ENCODE measurements around the gene PADI2. TPM values are rescaled to one million over a fixed set of nuclear protein-coding genes. Genes with fewer than 3 reads are reported as not detected.

Gene PADI2
- polyA plus RNA-seq, 1 experiment, result not detected

DNA sequence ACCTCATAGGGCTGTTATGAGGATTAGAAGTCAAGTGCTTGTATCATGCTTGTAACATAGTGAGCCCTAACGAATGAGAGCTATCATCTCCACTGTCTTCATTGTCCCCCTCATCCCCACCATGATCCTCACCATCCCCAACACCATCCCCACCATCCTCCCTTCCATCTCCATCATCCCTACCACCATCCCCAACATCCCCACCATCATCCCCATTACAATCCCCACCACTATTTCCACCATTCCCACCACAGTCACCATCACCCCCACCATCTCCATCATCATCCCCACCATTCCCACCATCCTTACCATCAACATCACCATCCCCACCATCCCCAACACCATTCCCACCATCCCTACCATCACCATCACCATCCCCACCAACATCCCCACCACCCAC lies 46.6 kb upstream of the PADI2 start:
- Histone ChIP-seq H3K9me3 (ENCODE audit: control insufficient read depth, insufficient read depth, low read length) (no peaks in the 10 kb centered on the region), H3K27me3 (ENCODE audit: control insufficient read depth, insufficient read depth, low read length) (no peaks in the 10 kb centered on the region), H3K27ac (ENCODE audit: low read depth, low read length) (no peak overlapping the region), H3K4me3 (ENCODE audit: low read depth, low read length) (no peak overlapping the region)
- ChIA-PET POLR2A (no interaction called here), CTCF (interaction anchor here (1.6 kb wide), 1 partner anchor 41 kb away, joined by 4 read pairs; no protein-coding TSS in a partner anchor)
- no peak for DNase-seq (ENCODE audit: low read depth, low spot score)
- no peak for TF ChIP-seq CTCF (IDR thresholded peaks at IDR 0.05; ENCODE audit: low read depth, low read length)

DNA sequence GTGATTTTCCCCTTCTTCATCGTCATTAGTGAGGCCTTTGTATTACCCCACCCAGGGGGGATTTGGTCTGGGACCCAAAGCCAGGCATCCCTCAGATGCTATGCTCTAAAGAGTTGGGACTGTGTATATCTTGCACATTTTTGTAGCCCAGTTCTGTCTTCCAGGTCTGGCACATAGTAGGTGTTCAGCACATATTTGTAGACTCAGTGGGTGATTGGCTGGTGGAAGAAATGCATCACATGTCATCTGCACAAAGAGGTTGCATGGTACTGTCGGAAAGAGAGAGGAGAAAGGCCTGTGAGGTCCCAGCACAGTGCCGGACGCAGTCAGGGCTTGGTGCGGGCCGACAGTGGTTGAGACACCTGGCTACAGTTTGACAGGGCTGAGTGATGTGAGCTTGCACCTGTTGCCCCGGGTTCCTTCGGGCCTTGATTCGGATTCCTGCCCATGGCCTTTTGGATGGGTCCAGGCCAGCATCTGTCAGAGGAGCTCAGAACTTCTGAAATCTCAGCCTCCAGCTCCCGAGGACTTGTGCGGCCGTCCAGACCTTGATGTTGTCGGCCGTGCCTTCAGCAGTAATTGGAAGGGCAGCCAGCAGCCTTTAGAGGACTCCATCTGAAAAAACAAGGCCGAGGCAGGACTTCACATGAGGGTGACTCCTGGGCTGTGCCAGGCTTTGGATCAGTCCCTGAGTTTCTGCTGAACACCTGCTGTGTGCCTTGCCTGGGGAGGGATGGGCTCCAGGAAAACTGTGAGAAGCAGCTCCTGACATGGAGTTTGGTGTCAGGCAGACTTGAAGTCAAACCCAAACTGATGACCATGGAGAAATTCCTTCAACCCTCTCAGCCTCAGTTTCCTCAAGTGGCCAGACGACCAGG lies 44.8 kb upstream of the PADI2 start:
- POLR2A ChIA-PET, result no interaction called here
- H3K27me3 ChIP-seq (ENCODE audit: control insufficient read depth, insufficient read depth, low read length), result no peaks in the 10 kb centered on the region

GRCh38 chr1:17163371-17163770 lies 44.1 kb upstream of the PADI2 start:
- no peaks in the 10 kb centered on the region for H3K27me3 ChIP-seq (ENCODE audit: control insufficient read depth, insufficient read depth, low read length)
- H3K4me3 ChIP-seq (ENCODE audit: low read depth, low read length), result no peak overlapping the region
- no peak overlapping the region for H3K27ac ChIP-seq (ENCODE audit: low read depth, low read length)
- TF ChIP-seq CTCF (IDR thresholded peaks at IDR 0.05; ENCODE audit: low read depth, low read length), result no peak
- POLR2A ChIA-PET, result no interaction called here
- no peaks in the 10 kb centered on the region for H3K9me3 ChIP-seq (ENCODE audit: control insufficient read depth, insufficient read depth, low read length)
- no peak for DNase-seq (ENCODE audit: low read depth, low spot score)
- CTCF ChIA-PET, result no interaction called here

More for the DNA sequence above, 44.8 kb upstream of the PADI2 start:
- CTCF ChIA-PET, result no interaction called here
- Histone ChIP-seq H3K9me3 (ENCODE audit: control insufficient read depth, insufficient read depth, low read length) (no peaks in the 10 kb centered on the region), H3K4me3 (ENCODE audit: low read depth, low read length) (no peak overlapping the region), H3K27ac (ENCODE audit: low read depth, low read length) (no peak overlapping the region)
- TF ChIP-seq CTCF (IDR thresholded peaks at IDR 0.05; ENCODE audit: low read depth, low read length), result no peak
- no peak for DNase-seq (ENCODE audit: low read depth, low spot score)

- Histone ChIP-seq H3K9me3 (ENCODE audit: control insufficient read depth, insufficient read depth, low read length) (no peaks in the 10 kb centered on the region), H3K27me3 (ENCODE audit: control insufficient read depth, insufficient read depth, low read length) (no peaks in the 10 kb centered on the region), H3K27ac (ENCODE audit: low read depth, low read length) (no peak overlapping the region), H3K4me3 (ENCODE audit: low read depth, low read length) (no peak overlapping the region)
- no peak for DNase-seq (ENCODE audit: low read depth, low spot score)
- ChIA-PET POLR2A (no interaction called here), CTCF (no interaction called here)
- TF ChIP-seq CTCF (IDR thresholded peaks at IDR 0.05; ENCODE audit: low read depth, low read length), result no peak
Observed at GRCh38 chr1:17162941-17163340, 43.7 kb upstream of the PADI2 start.

- Histone ChIP-seq H3K27ac (ENCODE audit: low read depth, low read length) (no peak overlapping the region), H3K27me3 (ENCODE audit: control insufficient read depth, insufficient read depth, low read length) (no peaks in the 10 kb centered on the region), H3K4me3 (ENCODE audit: low read depth, low read length) (no peak overlapping the region), H3K9me3 (ENCODE audit: control insufficient read depth, insufficient read depth, low read length) (no peaks in the 10 kb centered on the region)
- no peak for TF ChIP-seq CTCF (IDR thresholded peaks at IDR 0.05; ENCODE audit: low read depth, low read length)
- no peak for DNase-seq (ENCODE audit: low read depth, low spot score)
- ChIA-PET POLR2A (no interaction called here), CTCF (no interaction called here)
Observed at GRCh38 chr1:17161926-17162800, 42.9 kb upstream of the PADI2 start.
